ENCODE measurements around the gene COL6A1. TPM values are rescaled to one million over a fixed set of nuclear protein-coding genes. Genes with fewer than 3 reads are reported as not detected.
"Not testable (repeated sequence)": the region's sequence is repeated elsewhere in the genome, so short reads cannot be mapped to it uniquely, and the experiment has no call there.

COL6A1 gene
- total and polyA plus RNA-seq, 5 experiments from 2014 or later = 1.7 to 21.0 (median 2.0) TPM

GRCh38 chr21:45949928-45950739, 31.4 kb upstream of the COL6A1 start:
- POLR2A ChIA-PET = no interaction called here
- H3K36me3 Mint-ChIP-seq = no peaks in the 10 kb centered on the region
- H3K4me1 Mint-ChIP-seq = no peaks in the 10 kb centered on the region
- DNase-seq (no peak), ATAC-seq (no peak)
- H3K9me3 Mint-ChIP-seq = peaks cover 0 to 2% (median 0%) of the 10 kb centered on the region in 9 donors
- H3K27ac Mint-ChIP-seq = no peak overlapping the region
- H3K4me3 Mint-ChIP-seq = no peak overlapping the region
- peaks cover 3 to 29% (median 15%) of the 10 kb centered on the region in 5 donors for H3K27me3 Mint-ChIP-seq

- H3K27me3 Mint-ChIP-seq = peaks cover 3 to 29% (median 15%) of the 10 kb centered on the region in 5 donors
- POLR2A ChIA-PET = no interaction called here
- ATAC-seq = no peak
- H3K4me1 Mint-ChIP-seq = no peaks in the 10 kb centered on the region
- no peak overlapping the region for H3K4me3 Mint-ChIP-seq
- DNase-seq = no peak
- no peak overlapping the region for H3K27ac Mint-ChIP-seq
- no peaks in the 10 kb centered on the region for H3K36me3 Mint-ChIP-seq
- H3K9me3 Mint-ChIP-seq = peaks cover 0 to 2% (median 0%) of the 10 kb centered on the region in 9 donors
Measured at GRCh38 chr21:45950740-45951515, 30.6 kb upstream of the COL6A1 start.

GRCh38 chr21:45951676-45952075, 29.9 kb upstream of the COL6A1 start:
- no peak overlapping the region for H3K27ac Mint-ChIP-seq
- no peak overlapping the region for H3K4me3 Mint-ChIP-seq
- H3K9me3 Mint-ChIP-seq = peaks cover 0 to 2% (median 0%) of the 10 kb centered on the region in 9 donors
- ATAC-seq = no peak
- no peaks in the 10 kb centered on the region for H3K36me3 Mint-ChIP-seq
- DNase-seq = no peak
- H3K4me1 Mint-ChIP-seq = no peaks in the 10 kb centered on the region
- POLR2A ChIA-PET = no interaction called here
- H3K27me3 Mint-ChIP-seq = peaks cover 3 to 29% (median 15%) of the 10 kb centered on the region in 5 donors

- peaks cover 3 to 29% (median 15%) of the 10 kb centered on the region in 5 donors for H3K27me3 Mint-ChIP-seq
- H3K4me3 Mint-ChIP-seq, DNase-seq, ATAC-seq, H3K27ac Mint-ChIP-seq, H3K36me3 Mint-ChIP-seq, H3K4me1 Mint-ChIP-seq, H3K9me3 Mint-ChIP-seq, POLR2A ChIA-PET: not testable (repeated sequence)
Measured at GRCh38 chr21:45952527-45952926, 29.0 kb upstream of the COL6A1 start.

- Mint-ChIP-seq H3K27me3 (peaks cover 3 to 30% (median 15%) of the 10 kb centered on the region in 5 donors), H3K4me3 (no peak overlapping the region), H3K9me3 (peaks cover 0 to 2% (median 0%) of the 10 kb centered on the region in 9 donors), H3K4me1 (no peaks in the 10 kb centered on the region), H3K27ac (no peak overlapping the region), H3K36me3 (no peaks in the 10 kb centered on the region)
- POLR2A ChIA-PET = no interaction called here
- ATAC-seq = no peak
- no peak for DNase-seq
Measured at GRCh38 chr21:45952974-45953373, 28.6 kb upstream of the COL6A1 start.

GRCh38 chr21:45954261-45954660, 27.3 kb upstream of the COL6A1 start:
- H3K27me3 Mint-ChIP-seq = peaks cover 10 to 36% (median 11%) of the 10 kb centered on the region in 5 donors
- no peaks in the 10 kb centered on the region for H3K36me3 Mint-ChIP-seq
- H3K4me1 Mint-ChIP-seq = peaks cover 0 to 3% (median 1%) of the 10 kb centered on the region in 4 donors
- H3K27ac Mint-ChIP-seq = no peak overlapping the region
- H3K9me3 Mint-ChIP-seq = peaks cover 0 to 2% (median 0%) of the 10 kb centered on the region in 9 donors
- POLR2A ChIA-PET = no interaction called here
- no peak overlapping the region for H3K4me3 Mint-ChIP-seq
- ATAC-seq (no peak), DNase-seq (no peak)

- H3K4me3 Mint-ChIP-seq = no peak overlapping the region
- H3K27me3 Mint-ChIP-seq = peaks cover 10 to 36% (median 11%) of the 10 kb centered on the region in 5 donors
- POLR2A ChIA-PET = no interaction called here
Measured at GRCh38 chr21:45954921-45955320, 26.6 kb upstream of the COL6A1 start.

GRCh38 chr21:45957551-45957950, 24.0 kb upstream of the COL6A1 start:
- DNase-seq (no peak), ATAC-seq (no peak)
- peaks cover 0 to 2% (median 0%) of the 10 kb centered on the region in 3 donors for H3K36me3 Mint-ChIP-seq
- peaks cover 0 to 4% (median 1%) of the 10 kb centered on the region in 4 donors for H3K4me1 Mint-ChIP-seq
- no peak overlapping the region for H3K4me3 Mint-ChIP-seq
- H3K27ac Mint-ChIP-seq = no peak overlapping the region
- H3K9me3 Mint-ChIP-seq = peaks cover 0 to 19% (median 7%) of the 10 kb centered on the region in 9 donors
- H3K27me3 Mint-ChIP-seq = peaks cover 5 to 45% (median 14%) of the 10 kb centered on the region in 5 donors
- POLR2A ChIA-PET = no interaction called here

More at GRCh38 chr21:45954921-45955320, 26.6 kb upstream of the COL6A1 start:
- H3K9me3 Mint-ChIP-seq = peaks cover 0 to 2% (median 0%) of the 10 kb centered on the region in 9 donors
- no peak for DNase-seq
- no peaks in the 10 kb centered on the region for H3K36me3 Mint-ChIP-seq
- ATAC-seq = no peak
- peaks cover 0 to 3% (median 1%) of the 10 kb centered on the region in 4 donors for H3K4me1 Mint-ChIP-seq
- H3K27ac Mint-ChIP-seq = no peak overlapping the region

- Mint-ChIP-seq H3K27ac (no peak overlapping the region), H3K27me3 (peaks cover 0 to 40% (median 13%) of the 10 kb centered on the region in 5 donors), H3K4me3 (no peak overlapping the region), H3K4me1 (peaks cover 0 to 4% (median 2%) of the 10 kb centered on the region in 4 donors), H3K9me3 (peaks cover 0 to 23% (median 9%) of the 10 kb centered on the region in 9 donors), H3K36me3 (peaks cover 0 to 2% (median 0%) of the 10 kb centered on the region in 3 donors)
- POLR2A ChIA-PET = no interaction called here
- DNase-seq = no peak
- ATAC-seq = no peak
Measured at GRCh38 chr21:45957981-45958600, 23.5 kb upstream of the COL6A1 start.

GRCh38 chr21:45959182-45959581, 22.4 kb upstream of the COL6A1 start:
- peaks cover 0 to 37% (median 13%) of the 10 kb centered on the region in 5 donors for H3K27me3 Mint-ChIP-seq
- H3K27ac Mint-ChIP-seq = no peak overlapping the region
- peaks cover 0 to 6% (median 5%) of the 10 kb centered on the region in 3 donors for H3K36me3 Mint-ChIP-seq
- H3K4me1 Mint-ChIP-seq = peaks cover 0 to 4% (median 2%) of the 10 kb centered on the region in 4 donors
- DNase-seq (no peak), ATAC-seq (no peak)
- POLR2A ChIA-PET = no interaction called here
- H3K4me3 Mint-ChIP-seq = no peak overlapping the region
- H3K9me3 Mint-ChIP-seq = peaks cover 0 to 33% (median 9%) of the 10 kb centered on the region in 9 donors

GRCh38 chr21:45959779-45960390, 21.7 kb upstream of the COL6A1 start:
- ATAC-seq (no peak), DNase-seq (no peak)
- Mint-ChIP-seq H3K27me3 (peaks cover 0 to 37% (median 13%) of the 10 kb centered on the region in 5 donors), H3K36me3 (peaks cover 0 to 9% (median 8%) of the 10 kb centered on the region in 3 donors), H3K27ac (no peak overlapping the region), H3K9me3 (peaks cover 0 to 36% (median 11%) of the 10 kb centered on the region in 9 donors), H3K4me3 (no peak overlapping the region), H3K4me1 (peaks cover 0 to 4% (median 2%) of the 10 kb centered on the region in 4 donors)
- POLR2A ChIA-PET = no interaction called here

GRCh38 chr21:45961408-45961807, 20.2 kb upstream of the COL6A1 start:
- Mint-ChIP-seq H3K27me3 (peaks cover 0 to 37% (median 8%) of the 10 kb centered on the region in 5 donors), H3K9me3 (peaks cover 0 to 38% (median 11%) of the 10 kb centered on the region in 9 donors)
- H3K4me3 Mint-ChIP-seq, H3K4me1 Mint-ChIP-seq, H3K36me3 Mint-ChIP-seq, H3K27ac Mint-ChIP-seq, DNase-seq, ATAC-seq, POLR2A ChIA-PET: not testable (repeated sequence)
